Choroid plexus epithelial cell (primary cell): ENCODE measurements around the gene SH3GLB1.
"Not testable (repeated sequence)": the region's sequence is repeated elsewhere in the genome, so short reads cannot be mapped to it uniquely, and the experiment has no call there.

Experiments
- DNase-seq: peaks from one replicate; pipeline ENCODE4 v3.0.0-alpha.2; 2010; ENCODE audit warnings: low read depth
- H3K4me3 ChIP-seq: 2 replicates; pipeline ENCODE4 v1.5.1; 2011; ENCODE audit warnings: low read depth, mild to moderate bottlenecking, control low read depth, low read length, moderate library complexity
- CTCF ChIP-seq: conservative IDR thresholded peaks from 2 replicates; pipeline ENCODE4 v1.5.1; 2011; ENCODE audit warnings: low read depth, mild to moderate bottlenecking, control low read depth, inconsistent platforms, low read length, moderate library complexity

SH3GLB1 gene

GRCh38 chr1:86704458-86704971 is at the start of gene SH3GLB1:
Gene SH3GLB1 (plus strand): TSS chr1:86704576. CDS start chr1:86704900, 324 bp downstream.
- peak within 1 kb of the TSS; percentile 94 for H3K4me3 ChIP-seq
- peak; percentile 89 for DNase-seq

GRCh38 chr1:86658381-86658780 is 46.0 kb upstream of the SH3GLB1 start:
- not testable (repeated sequence) for DNase-seq

More at GRCh38 chr1:86704458-86704971, at the start of gene SH3GLB1:
- peak; percentile 70 for TF ChIP-seq CTCF

GRCh38 chr1:86666368-86666767 is 38.0 kb upstream of the SH3GLB1 start:
- no peak for TF ChIP-seq CTCF
- no peak for DNase-seq
- no peak overlapping the region for H3K4me3 ChIP-seq

More at GRCh38 chr1:86658381-86658780, 46.0 kb upstream of the SH3GLB1 start:
- H3K4me3 ChIP-seq = not testable (repeated sequence)

GRCh38 chr1:86687595-86687994 is 16.8 kb upstream of the SH3GLB1 start:
- H3K4me3 ChIP-seq = no peak overlapping the region
- DNase-seq = peak; percentile 28
- TF ChIP-seq CTCF = peak; percentile 11

- no peak overlapping the region for H3K4me3 ChIP-seq
- no peak for TF ChIP-seq CTCF
Measured at GRCh38 chr1:86692641-86693040, 11.7 kb upstream of the SH3GLB1 start.

GRCh38 chr1:86695400-86695799 is 9.0 kb upstream of the SH3GLB1 start:
- DNase-seq = peak; percentile 33
- H3K4me3 ChIP-seq = no peak overlapping the region
- TF ChIP-seq CTCF = no peak

More at GRCh38 chr1:86692641-86693040, 11.7 kb upstream of the SH3GLB1 start:
- no peak for DNase-seq

GRCh38 chr1:86696522-86696921 is 7.9 kb upstream of the SH3GLB1 start:
- DNase-seq = peak; percentile 51
- no peak for TF ChIP-seq CTCF
- no peak overlapping the region for H3K4me3 ChIP-seq

- no peak overlapping the region for H3K4me3 ChIP-seq
- DNase-seq = no peak
- TF ChIP-seq CTCF = no peak
Measured at GRCh38 chr1:86699186-86699585, 5.2 kb upstream of the SH3GLB1 start.
